Loucy (cell line): ENCODE results near the gene MMP28.

Experiments
- CTCF ChIP-seq: fragments of 200-600 bp; sonication (generic); conservative IDR thresholded peaks from 2 replicates; pipeline ENCODE4 v1.5.1; 2014; ENCODE audit warnings: mild to moderate bottlenecking, antibody characterized with exemption, low read length
- EZH2phosphoT487 ChIP-seq: fragments of 200-600 bp; IDR thresholded peaks from 2 replicates; pipeline ENCODE4 v1.6.1; 2018; ENCODE audit warnings: antibody characterized with exemption, mild to moderate bottlenecking, moderate library complexity, borderline replicate concordance

- TF ChIP-seq CTCF (no peak), EZH2phosphoT487 (no peak)
Observed at GRCh38 chr17:35843698-35844097, 48.3 kb upstream of the MMP28 start.
